22Rv1 (cell line): ENCODE data around the gene OR52L1.

ENCODE experiments used
- ZFX ChIP-seq: fragments of 450-650 bp; IDR thresholded peaks from 2 replicates; pipeline ENCODE4 v1.6.1; 2017; ENCODE audit warnings: antibody characterized with exemption, borderline replicate concordance
- TF ChIP-seq, protein P1 (sequence below): fragments of 450-650 bp; IDR thresholded peaks from 2 replicates; pipeline ENCODE4 v1.5.1; 2017; ENCODE audit warnings: mild to moderate bottlenecking

DNA sequence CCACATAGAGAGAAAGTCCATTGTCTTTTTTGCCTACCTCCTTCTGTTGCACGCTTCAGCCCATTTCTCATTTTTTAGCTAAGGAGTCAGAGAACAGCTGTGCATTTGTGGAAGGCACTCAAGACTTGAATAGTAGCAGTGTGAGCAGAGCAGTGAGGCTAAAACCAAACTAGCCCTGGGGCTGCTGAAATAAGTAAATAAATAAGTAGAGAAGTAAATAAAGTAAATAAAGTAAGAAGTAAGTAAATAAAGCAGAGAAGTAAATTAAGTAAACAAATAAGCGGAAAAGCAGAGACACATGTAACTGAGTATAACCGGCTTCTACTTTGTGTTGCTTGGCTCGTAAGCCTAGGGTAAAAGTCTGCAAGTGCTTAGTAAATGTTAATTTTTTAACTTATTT is 2.4 kb upstream of the OR52L1 start:
- TF ChIP-seq, protein P1, sequence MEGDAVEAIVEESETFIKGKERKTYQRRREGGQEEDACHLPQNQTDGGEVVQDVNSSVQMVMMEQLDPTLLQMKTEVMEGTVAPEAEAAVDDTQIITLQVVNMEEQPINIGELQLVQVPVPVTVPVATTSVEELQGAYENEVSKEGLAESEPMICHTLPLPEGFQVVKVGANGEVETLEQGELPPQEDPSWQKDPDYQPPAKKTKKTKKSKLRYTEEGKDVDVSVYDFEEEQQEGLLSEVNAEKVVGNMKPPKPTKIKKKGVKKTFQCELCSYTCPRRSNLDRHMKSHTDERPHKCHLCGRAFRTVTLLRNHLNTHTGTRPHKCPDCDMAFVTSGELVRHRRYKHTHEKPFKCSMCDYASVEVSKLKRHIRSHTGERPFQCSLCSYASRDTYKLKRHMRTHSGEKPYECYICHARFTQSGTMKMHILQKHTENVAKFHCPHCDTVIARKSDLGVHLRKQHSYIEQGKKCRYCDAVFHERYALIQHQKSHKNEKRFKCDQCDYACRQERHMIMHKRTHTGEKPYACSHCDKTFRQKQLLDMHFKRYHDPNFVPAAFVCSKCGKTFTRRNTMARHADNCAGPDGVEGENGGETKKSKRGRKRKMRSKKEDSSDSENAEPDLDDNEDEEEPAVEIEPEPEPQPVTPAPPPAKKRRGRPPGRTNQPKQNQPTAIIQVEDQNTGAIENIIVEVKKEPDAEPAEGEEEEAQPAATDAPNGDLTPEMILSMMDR, result no peak
- TF ChIP-seq ZFX, result no peak
